SK-N-MC (cell line): Measurements from ENCODE around the gene TRAM2.

Experiments
- DNase-seq: peaks from one replicate; pipeline ENCODE4 v3.0.0-alpha.2; 2011; ENCODE audit warnings: low read depth, low spot score
- H3K27ac ChIP-seq: fragments of 200-600 bp; sonication (generic); 2 replicates; pipeline ENCODE4 v1.5.1; 2016; ENCODE audit warnings: mixed run types
- H3K36me3 ChIP-seq: fragments of 200-600 bp; sonication (generic); 2 replicates; pipeline ENCODE4 v1.6.1; 2017; ENCODE audit warnings: antibody characterized with exemption, low read length, mixed read lengths; ENCODE audit not compliant: insufficient read depth
- H3K4me3 ChIP-seq: fragments of 200-600 bp; sonication (generic); 2 replicates; pipeline ENCODE4 v1.5.1; 2016
- H3K9ac ChIP-seq: fragments of 200-600 bp; sonication (generic); 2 replicates; pipeline ENCODE4 v1.8.0; 2017; ENCODE audit warnings: mixed run types, mixed read lengths; ENCODE audit not compliant: insufficient read length
- H3K9me3 ChIP-seq: fragments of 200-600 bp; sonication (generic); 2 replicates; pipeline ENCODE4 v1.6.1; 2017; ENCODE audit warnings: low read depth, mild to moderate bottlenecking, antibody characterized with exemption, low read length, moderate library complexity, mixed read lengths
- EZH2 ChIP-seq: fragments of 200-600 bp; sonication (generic); IDR thresholded peaks from one replicate; pipeline ENCODE4 v1.6.1; 2017; ENCODE audit warnings: antibody characterized with exemption
- FOXP2 ChIP-seq: optimal IDR thresholded peaks from 2 replicates; pipeline ENCODE3; 2011; ENCODE audit warnings: mild to moderate bottlenecking, moderate library complexity; ENCODE audit not compliant: insufficient read depth; ENCODE audit errors: extremely low read length, control extremely low read depth
- POLR2AphosphoS5 ChIP-seq: IDR thresholded peaks from 2 replicates; pipeline ENCODE4 v1.6.1; 2012; ENCODE audit warnings: mild to moderate bottlenecking, low read depth, low read length, borderline replicate concordance

Gene TRAM2

DNA sequence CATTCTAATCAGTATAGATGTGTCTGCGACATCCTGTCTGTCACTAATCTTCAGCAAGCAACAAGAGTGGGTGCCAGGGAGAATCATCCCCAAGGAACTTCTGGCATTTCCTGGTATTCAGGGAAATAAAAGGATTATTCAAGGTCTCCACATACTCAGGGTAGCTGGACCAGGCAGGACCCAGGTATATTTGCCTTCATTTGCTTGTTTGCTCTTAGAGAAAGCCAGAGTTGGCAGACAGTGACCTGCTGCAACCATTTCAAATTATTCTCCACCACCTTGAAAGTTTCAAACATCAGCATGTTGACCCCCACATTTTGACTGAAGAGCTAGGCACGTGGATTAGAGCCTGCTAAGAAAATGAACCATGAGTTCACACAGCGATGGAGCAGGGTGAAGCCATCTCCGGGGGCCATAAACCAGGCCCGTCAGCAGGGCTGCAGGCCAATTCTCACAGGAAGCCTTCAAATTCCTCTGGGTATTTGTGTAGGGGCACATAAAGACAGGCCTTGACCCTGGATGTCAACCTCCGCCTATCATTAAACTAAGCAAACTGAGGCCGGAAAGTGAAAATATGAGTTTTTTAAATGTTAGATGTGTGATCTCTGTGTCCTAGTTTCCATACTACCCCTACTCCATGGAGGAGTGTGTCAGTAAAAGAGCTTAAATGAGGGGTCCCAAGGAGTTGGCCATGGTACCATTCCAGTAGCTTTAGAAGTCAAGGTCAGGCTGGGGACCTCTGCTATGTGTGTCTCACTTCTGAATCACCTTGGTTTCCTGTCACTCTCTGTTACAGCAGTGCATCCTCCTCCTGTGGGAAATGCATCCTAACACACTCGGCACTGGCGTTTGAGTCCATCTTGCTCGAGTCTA, 32.9 kb downstream of the TRAM2 start:
- no peak overlapping the region for H3K4me3 ChIP-seq
- no peak overlapping the region for H3K27ac ChIP-seq
- no peaks in the 10 kb centered on the region for H3K36me3 ChIP-seq
- TF ChIP-seq POLR2AphosphoS5, result no peak
- no peak for TF ChIP-seq FOXP2
- no peak for TF ChIP-seq EZH2
- no peak overlapping the region for H3K9ac ChIP-seq
- no peak for DNase-seq
- no peaks in the 10 kb centered on the region for H3K9me3 ChIP-seq

DNA sequence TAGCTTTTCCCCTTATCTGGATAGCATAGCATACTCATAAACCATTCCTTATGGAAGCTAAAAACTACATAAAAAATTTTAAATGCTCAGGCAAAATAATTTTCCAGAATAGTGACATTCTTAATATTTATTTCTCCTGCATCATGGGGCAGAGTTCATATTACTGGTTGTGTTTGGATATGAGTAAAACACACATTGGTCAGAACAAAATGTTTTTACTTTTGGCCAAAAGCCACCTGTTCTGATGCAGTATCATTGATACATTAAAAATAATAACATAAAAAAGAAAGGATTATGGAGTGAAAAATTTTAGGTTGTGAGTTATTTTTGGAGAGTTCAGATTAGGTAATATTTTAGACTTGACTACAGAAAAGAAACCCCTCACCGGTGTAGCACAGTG, 33.6 kb downstream of the TRAM2 start:
- Histone ChIP-seq H3K9ac (no peak overlapping the region), H3K27ac (no peak overlapping the region)
- no peak for TF ChIP-seq POLR2AphosphoS5
- TF ChIP-seq FOXP2, result no peak
- TF ChIP-seq EZH2, result no peak

DNA sequence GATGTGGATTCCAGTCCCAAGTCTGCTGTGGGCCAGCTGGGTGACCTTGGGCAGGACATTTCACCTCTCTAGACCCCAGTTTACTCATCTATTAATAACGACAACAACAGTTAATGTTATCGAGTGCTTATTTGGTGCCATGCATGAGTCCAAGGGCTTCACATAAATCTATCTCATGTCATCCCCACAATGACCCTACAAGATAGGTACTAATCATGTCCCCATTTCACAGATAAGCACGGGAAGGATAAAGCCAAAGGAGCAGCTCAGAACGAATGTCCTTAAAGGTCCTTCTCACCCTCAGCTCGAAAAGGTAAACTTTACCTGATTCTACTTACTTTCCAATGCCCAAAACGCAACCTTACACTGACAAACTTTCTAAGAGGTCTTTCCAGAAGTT, 35.7 kb downstream of the TRAM2 start:
- Histone ChIP-seq H3K27ac (no peak overlapping the region), H3K4me3 (no peak overlapping the region), H3K36me3 (no peaks in the 10 kb centered on the region), H3K9me3 (no peaks in the 10 kb centered on the region), H3K9ac (no peak overlapping the region)
- TF ChIP-seq EZH2, result no peak
- TF ChIP-seq FOXP2, result no peak
- TF ChIP-seq POLR2AphosphoS5, result no peak
- no peak for DNase-seq

More for the DNA sequence above, 33.6 kb downstream of the TRAM2 start:
- H3K9me3 ChIP-seq, result no peaks in the 10 kb centered on the region
- no peak overlapping the region for H3K4me3 ChIP-seq
- no peaks in the 10 kb centered on the region for H3K36me3 ChIP-seq
- no peak for DNase-seq

DNA sequence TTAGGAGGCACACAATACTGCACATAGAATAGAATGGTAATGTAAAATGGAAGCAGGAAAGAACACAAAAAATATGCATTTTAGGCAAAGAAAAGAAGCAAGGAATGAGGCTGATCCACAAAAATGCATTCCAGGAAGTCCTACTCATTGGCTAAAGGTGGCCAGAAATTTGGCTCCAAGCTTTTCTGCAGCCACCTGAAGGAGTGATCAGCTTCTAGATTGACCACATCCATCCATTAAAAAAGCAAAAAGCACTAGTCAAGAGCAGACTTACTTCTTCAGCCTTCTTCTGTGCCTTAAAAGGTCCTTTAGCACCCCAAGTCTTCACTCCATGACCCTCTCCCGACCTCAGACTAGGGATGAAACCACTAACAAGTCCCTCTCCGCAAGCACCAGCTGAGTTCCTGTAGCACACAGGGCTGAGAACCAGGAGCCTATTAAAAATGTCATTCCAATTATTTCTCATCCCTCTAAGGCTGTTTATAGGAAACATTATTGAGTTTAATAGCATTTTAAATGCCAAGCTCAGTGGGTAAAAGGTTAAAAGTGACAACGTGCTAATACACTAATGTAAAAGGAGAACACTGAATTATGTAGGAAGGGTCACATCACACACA, 36.5 kb downstream of the TRAM2 start:
- Histone ChIP-seq H3K9ac (no peak overlapping the region), H3K36me3 (no peaks in the 10 kb centered on the region), H3K27ac (no peak overlapping the region), H3K9me3 (no peaks in the 10 kb centered on the region), H3K4me3 (no peak overlapping the region)
- TF ChIP-seq FOXP2 (no peak), POLR2AphosphoS5 (no peak), EZH2 (no peak)
- no peak for DNase-seq

DNA sequence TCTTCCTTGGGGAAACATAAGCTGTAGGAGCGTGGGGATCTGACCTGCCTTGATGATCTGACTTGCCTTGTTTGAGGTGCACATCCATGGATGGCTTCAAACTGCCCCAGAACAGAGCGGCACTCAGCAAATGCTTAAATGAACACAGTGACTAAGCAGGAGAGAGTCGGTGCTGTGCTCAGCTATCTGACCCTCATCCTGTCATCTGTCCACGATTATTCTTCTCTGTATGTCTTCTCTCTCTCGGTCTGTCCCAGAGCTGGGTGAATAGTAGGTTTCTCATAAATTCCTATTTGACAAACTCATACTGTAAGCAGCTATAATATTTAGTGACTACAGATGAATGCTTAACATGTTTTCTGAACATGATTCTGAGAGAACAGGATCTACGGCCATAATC, 37.3 kb downstream of the TRAM2 start:
- no peak overlapping the region for H3K27ac ChIP-seq
- H3K9ac ChIP-seq, result no peak overlapping the region
- H3K36me3 ChIP-seq, result no peaks in the 10 kb centered on the region
- H3K4me3 ChIP-seq, result no peak overlapping the region
- DNase-seq, result no peak
- no peak for TF ChIP-seq FOXP2
- no peak for TF ChIP-seq EZH2
- TF ChIP-seq POLR2AphosphoS5, result no peak
- no peaks in the 10 kb centered on the region for H3K9me3 ChIP-seq

DNA sequence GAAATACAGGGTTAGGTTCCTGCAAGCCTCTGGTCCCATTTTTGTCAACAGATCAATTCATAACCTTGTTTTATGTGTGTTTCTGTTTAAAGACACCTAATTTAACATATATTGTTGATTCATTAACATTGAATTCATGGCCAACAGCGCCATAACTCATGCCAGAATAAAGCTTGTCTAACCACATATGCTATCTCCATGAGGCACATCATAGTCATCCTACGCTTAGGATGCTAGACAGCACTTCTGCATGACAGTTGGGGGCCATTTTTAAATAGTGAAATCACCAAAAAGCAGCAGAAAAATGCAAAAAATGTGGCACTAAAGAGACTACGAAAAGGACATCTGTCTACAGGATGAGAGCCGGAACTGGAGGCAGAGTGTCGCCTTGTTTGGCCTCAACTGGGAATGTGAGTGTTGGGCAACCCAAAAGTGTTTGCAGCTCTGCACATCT, 37.9 kb downstream of the TRAM2 start:
- no peak overlapping the region for H3K4me3 ChIP-seq
- H3K36me3 ChIP-seq, result no peaks in the 10 kb centered on the region
- H3K9ac ChIP-seq, result no peak overlapping the region
- no peaks in the 10 kb centered on the region for H3K9me3 ChIP-seq
- no peak for DNase-seq
- no peak overlapping the region for H3K27ac ChIP-seq
- TF ChIP-seq EZH2, result no peak
- TF ChIP-seq FOXP2, result no peak
- TF ChIP-seq POLR2AphosphoS5, result no peak

DNA sequence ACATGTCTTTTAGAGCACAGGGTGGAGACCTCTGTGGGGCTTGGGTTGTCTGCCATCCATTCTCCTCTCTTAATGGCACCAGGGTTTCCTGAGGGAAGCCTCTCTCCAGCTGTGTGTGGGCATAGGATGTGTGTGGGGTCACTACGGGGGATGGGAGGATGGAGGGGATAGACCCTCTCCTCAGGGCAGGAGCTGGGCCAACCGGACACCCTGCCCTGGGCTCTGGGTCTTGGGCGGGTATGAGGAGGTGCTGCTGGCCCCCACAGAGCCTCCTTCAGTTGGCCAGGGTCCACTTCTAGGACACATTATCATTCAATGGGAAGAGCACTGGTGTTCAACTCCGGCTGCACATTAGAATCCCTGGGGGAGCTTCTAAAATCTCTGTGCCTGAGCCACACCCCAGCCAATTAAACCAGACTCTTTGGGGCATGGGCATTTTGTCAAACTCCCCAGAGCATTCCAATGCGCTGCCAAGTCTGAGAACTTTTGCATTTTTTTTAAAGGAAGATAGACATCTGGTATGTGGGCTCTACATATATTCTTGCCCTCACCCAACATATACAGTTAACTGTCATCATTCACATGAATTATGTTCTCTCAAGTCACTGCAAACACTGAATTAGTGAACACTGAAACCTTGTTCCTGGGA, 38.5 kb downstream of the TRAM2 start:
- H3K4me3 ChIP-seq, result no peak overlapping the region
- no peak overlapping the region for H3K9ac ChIP-seq
- DNase-seq, result no peak
- H3K9me3 ChIP-seq, result no peaks in the 10 kb centered on the region
- TF ChIP-seq FOXP2, result no peak
- no peak for TF ChIP-seq EZH2
- TF ChIP-seq POLR2AphosphoS5, result no peak
- no peak overlapping the region for H3K27ac ChIP-seq
- no peaks in the 10 kb centered on the region for H3K36me3 ChIP-seq
